ENCODE data around the gene B4GALNT3.
A peak's percentile ranks its signal among the peaks of the same experiment; 100 is the strongest.

The B4GALNT3 gene

GRCh38 chr12:543114-543451, 83.3 kb downstream of the B4GALNT3 start:
- no peak for DNase-seq (ENCODE audit: insufficient read length)
- no peak for TF ChIP-seq POLR2AphosphoS5 (IDR thresholded peaks at IDR 0.05; ENCODE audit: low read depth, low read length)
- no peak for TF ChIP-seq TAF1 (IDR thresholded peaks at IDR 0.05; ENCODE audit: borderline replicate concordance, low read depth, low read length)
- TF ChIP-seq POLR2A (IDR thresholded peaks at IDR 0.05; ENCODE audit: low read depth, low read length) = no peak
- no peak for FAIRE-seq

GRCh38 chr12:544142-544541, 84.4 kb downstream of the B4GALNT3 start:
- TF ChIP-seq TAF1 (IDR thresholded peaks at IDR 0.05; ENCODE audit: borderline replicate concordance, low read depth, low read length) (no peak), POLR2A (IDR thresholded peaks at IDR 0.05; ENCODE audit: low read depth, low read length) (no peak), POLR2AphosphoS5 (IDR thresholded peaks at IDR 0.05; ENCODE audit: low read depth, low read length) (no peak)
- no peak for DNase-seq (ENCODE audit: insufficient read length)
- no peak for FAIRE-seq

DNA sequence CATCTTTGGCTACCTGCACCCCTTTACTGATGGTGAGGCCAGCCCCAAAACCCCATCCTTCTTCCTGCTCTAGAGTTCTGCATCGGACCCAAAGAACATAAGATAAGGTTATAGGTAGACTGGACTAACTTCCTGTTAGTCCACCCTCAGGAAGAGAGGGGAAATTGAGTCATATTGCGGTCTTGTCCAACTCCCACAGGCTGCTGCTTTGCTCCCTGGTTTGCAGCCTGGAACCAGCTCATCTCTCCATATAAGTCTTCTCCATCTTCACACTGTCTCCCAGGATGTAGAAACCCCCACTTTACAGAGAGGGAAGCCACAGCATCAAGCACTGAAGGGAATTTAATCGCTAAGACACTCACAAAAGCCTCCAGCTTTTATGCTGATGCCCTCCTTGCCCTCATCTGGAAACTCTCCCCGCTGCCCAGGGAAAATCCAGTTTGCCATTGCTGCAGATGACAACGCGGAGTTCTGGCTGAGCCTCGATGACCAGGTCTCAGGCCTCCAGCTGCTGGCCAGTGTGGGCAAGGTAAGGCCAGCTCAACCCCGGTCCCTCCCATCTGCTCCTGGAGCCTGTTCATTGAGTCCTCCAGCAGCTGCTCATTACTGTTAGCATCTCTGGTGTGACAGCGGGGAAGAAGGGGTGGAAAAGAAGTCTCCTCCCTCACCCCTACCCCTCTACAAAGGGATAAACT, 85.3 kb downstream of the B4GALNT3 start:
- TF ChIP-seq POLR2A (IDR thresholded peaks at IDR 0.05; ENCODE audit: low read depth, low read length) (no peak), POLR2AphosphoS5 (IDR thresholded peaks at IDR 0.05; ENCODE audit: low read depth, low read length) (no peak), TAF1 (IDR thresholded peaks at IDR 0.05; ENCODE audit: borderline replicate concordance, low read depth, low read length) (no peak)
- FAIRE-seq = no peak
- no peak for DNase-seq (ENCODE audit: insufficient read length)

DNA sequence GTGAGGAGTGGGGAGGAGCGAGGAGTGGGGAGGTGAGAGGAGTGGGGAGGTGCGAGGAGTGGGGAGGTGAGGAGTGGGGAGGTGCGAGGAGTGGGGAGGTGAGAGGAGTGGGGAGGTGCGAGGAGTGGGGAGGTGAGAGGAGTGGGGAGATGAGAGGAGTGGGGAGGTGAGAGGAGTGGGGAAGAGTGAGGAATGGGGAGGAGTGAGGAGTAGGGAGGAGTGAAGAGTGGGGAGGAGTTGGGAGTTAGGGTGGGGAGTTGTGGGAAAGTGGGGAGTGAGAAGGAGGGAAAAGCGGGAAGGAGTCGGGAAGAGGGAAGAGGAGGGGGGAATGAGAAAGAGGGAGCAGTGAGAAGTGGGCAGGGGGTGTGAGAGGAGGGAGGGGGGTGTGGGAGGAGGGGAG, 86.1 kb downstream of the B4GALNT3 start:
- no peak for DNase-seq (ENCODE audit: insufficient read length)
- no peak for TF ChIP-seq TAF1 (IDR thresholded peaks at IDR 0.05; ENCODE audit: borderline replicate concordance, low read depth, low read length)
- TF ChIP-seq POLR2AphosphoS5 (IDR thresholded peaks at IDR 0.05; ENCODE audit: low read depth, low read length) = no peak
- TF ChIP-seq POLR2A (IDR thresholded peaks at IDR 0.05; ENCODE audit: low read depth, low read length) = no peak
- FAIRE-seq = no peak

DNA sequence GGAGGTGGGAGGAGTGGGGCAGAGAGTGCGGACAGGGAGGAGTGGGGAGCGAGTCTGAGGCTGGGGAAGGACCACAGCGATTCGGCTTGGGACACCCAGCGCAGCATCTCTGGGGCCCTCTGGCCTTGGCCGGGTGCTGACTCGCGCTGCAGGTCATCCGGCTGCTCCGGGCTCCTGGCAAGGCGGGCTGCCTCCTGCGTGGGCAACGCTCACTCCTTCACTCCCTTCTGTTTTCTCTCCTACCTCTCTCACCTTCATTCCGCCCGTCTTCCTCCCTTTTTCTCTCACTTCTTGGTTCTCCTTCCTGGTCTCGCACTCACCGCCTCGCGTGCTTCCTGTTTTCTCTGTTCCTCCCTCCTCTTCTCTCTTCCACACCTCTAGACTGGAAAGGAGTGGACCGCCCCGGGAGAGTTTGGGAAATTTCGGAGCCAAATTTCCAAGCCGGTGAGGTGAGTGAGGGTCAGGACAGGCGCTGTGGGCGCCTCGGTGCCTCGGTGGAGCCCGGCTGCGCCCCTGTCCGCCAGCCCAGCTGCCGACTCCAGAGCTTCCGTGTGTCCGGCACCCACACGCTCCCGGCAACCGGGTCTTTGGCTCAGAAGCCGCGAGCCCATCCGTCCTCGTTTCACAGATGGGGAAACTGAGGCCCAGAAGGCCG, 86.7 kb downstream of the B4GALNT3 start:
- no peak for TF ChIP-seq POLR2AphosphoS5 (IDR thresholded peaks at IDR 0.05; ENCODE audit: low read depth, low read length)
- no peak for TF ChIP-seq TAF1 (IDR thresholded peaks at IDR 0.05; ENCODE audit: borderline replicate concordance, low read depth, low read length)
- TF ChIP-seq POLR2A (IDR thresholded peaks at IDR 0.05; ENCODE audit: low read depth, low read length) = no peak
- no peak for FAIRE-seq
- no peak for DNase-seq (ENCODE audit: insufficient read length)

DNA sequence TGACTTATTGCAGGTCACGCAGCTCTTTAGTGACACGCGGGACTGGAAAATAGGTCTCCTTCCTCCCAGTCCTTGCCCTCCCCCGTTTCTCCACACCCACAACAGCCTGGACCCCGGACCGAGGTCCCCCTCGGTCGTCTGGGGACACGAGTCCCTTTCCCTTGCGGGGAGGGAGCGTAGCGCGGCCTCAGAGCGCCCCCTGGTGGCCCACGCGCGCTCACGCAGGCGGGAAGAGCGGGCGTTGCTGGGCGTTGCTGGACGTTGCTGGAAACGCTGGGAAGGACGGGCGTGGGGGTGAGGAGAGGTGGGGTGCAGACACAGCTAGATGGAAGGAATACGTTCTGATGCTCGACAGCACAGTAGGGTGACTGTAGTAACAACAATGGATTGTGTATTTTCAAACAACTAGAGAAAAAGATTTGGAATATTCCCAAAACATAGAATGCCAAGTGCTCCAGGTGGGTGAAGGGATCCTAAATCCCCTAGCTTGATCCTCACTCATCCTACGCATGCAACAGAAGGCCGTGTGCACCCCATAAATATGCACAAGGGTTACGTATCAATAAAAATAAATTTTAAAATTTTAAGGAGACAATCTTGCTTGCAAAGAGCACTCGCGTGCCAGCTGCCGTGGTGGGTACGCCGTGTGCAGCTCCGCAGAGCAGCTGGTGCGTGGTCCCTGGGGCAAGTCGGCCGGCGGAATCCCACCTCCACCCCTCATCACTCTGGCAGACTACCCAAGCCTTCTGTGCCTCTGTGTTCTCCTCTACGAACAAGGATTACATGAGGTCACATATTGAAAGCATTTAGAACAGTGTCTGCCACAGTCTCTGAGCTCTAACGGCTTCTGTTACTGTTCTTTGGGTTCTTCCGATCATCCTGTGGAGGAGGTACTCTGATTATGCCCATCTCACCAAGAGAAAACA, 87.4 kb downstream of the B4GALNT3 start:
- DNase-seq (ENCODE audit: insufficient read length) = peak; percentile 95
- FAIRE-seq = peak; percentile 88
- TF ChIP-seq TAF1 (IDR thresholded peaks at IDR 0.05; ENCODE audit: borderline replicate concordance, low read depth, low read length) (no peak), POLR2AphosphoS5 (IDR thresholded peaks at IDR 0.05; ENCODE audit: low read depth, low read length) (no peak)

DNA sequence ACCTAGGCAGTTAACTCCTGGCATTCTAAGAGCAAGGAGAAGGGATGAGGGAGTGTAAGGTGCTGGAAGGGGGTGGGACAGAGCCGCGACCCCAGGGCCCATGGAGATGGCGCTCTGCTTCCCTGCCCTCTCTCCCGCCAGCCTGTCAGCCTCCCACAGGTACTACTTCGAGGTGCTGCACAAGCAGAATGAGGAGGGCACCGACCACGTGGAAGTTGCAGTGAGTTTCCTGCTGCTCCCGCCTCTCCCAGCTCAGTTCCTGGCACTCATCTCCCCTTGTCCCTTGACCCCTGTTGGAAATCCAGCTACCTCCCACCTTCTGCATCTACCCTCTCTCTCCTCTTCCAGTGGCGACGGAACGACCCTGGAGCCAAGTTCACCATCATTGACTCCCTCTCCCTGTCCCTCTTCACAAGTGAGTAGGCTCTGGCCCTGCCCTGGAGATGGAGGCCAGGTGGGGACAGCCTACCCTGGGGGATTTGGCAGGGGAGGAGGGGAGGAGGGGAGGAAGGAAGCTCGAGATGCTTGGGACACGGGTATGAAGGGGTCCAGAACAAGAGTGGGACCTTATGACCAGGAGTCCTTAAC, 88.2 kb downstream of the B4GALNT3 start:
- FAIRE-seq (no peak), DNase-seq (ENCODE audit: insufficient read length) (no peak)
- TF ChIP-seq TAF1 (IDR thresholded peaks at IDR 0.05; ENCODE audit: borderline replicate concordance, low read depth, low read length) = no peak
- no peak for TF ChIP-seq POLR2A (IDR thresholded peaks at IDR 0.05; ENCODE audit: low read depth, low read length)
- no peak for TF ChIP-seq POLR2AphosphoS5 (IDR thresholded peaks at IDR 0.05; ENCODE audit: low read depth, low read length)

- TF ChIP-seq TAF1 (IDR thresholded peaks at IDR 0.05; ENCODE audit: borderline replicate concordance, low read depth, low read length) = no peak
- no peak for TF ChIP-seq POLR2AphosphoS5 (IDR thresholded peaks at IDR 0.05; ENCODE audit: low read depth, low read length)
- no peak for TF ChIP-seq POLR2A (IDR thresholded peaks at IDR 0.05; ENCODE audit: low read depth, low read length)
- DNase-seq (ENCODE audit: insufficient read length) (no peak), FAIRE-seq (no peak)
Observed at GRCh38 chr12:549476-550082, 89.8 kb downstream of the B4GALNT3 start.

DNA sequence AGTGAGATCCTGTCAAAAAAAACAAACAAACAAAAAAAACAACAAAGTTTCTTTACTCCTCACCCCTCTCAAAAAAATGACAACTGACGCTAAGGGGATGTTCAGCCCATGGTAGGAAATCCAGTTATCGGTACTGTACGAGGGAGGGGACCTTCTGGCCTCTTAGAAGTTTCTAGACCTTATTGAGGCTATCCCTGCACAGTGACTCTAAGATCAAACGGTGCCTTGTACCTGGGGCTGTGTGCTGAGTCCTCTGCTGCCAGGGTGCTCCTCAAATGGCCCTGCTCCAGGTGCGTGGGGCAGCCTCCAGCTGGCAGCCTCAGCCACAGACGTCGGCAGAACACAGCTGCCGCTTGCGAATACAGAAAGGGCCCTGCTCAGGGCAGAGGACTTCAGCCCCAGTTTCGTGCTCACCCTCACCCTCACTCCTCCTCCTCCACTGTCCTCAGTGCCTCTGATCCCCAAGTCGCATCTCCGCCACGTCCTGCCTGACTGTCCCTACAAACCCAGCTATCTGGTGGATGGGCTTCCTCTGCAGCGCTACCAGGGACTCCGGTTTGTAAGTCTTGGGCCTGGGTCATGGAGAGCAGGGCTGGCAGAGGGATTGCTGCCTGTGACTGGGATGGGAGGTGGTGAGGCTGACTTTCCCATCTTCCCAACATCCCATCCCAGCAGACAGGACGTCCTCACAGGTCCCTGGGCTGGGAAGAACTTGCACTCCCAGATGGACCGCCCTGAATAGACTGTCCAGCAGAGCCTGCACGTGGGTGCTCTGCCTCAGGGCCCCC, 90.9 kb downstream of the B4GALNT3 start:
- FAIRE-seq = no peak
- DNase-seq (ENCODE audit: insufficient read length) = no peak
- TF ChIP-seq POLR2AphosphoS5 (IDR thresholded peaks at IDR 0.05; ENCODE audit: low read depth, low read length) = no peak

- TF ChIP-seq POLR2A (IDR thresholded peaks at IDR 0.05; ENCODE audit: low read depth, low read length) (no peak), POLR2AphosphoS5 (IDR thresholded peaks at IDR 0.05; ENCODE audit: low read depth, low read length) (no peak), TAF1 (IDR thresholded peaks at IDR 0.05; ENCODE audit: borderline replicate concordance, low read depth, low read length) (no peak)
- no peak for DNase-seq (ENCODE audit: insufficient read length)
- FAIRE-seq = no peak
Observed at GRCh38 chr12:552466-552865, 92.7 kb downstream of the B4GALNT3 start.

Data from GM12892 (cell line).